Measurements from ENCODE around the gene KCNMB1.

Gene KCNMB1

DNA sequence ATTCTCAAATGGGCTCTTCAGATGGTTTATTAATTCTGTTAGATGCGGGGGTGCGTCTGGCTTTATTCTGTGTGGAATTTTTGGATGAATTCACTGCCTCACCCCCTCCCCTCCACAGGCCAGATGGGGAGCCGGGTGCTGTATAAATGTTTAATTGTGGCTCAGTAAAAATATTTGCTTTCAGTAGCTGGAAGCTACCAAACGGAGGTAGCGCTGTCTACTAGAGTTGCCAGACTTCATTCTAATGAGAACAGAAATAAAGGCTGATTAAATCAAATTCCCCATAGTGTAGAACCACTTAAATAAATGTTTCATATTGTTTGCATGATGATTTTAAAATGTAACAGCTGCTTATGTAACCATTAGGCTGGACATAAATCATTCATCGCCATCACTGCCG is 34.5 kb upstream of the KCNMB1 start:
- Mint-ChIP-seq H3K36me3 (no peaks in the 10 kb centered on the region), H3K4me1 (peaks cover 4% of the 10 kb centered on the region), H3K27ac (no peak overlapping the region), H3K4me3 (no peak overlapping the region), H3K9me3 (no peaks in the 10 kb centered on the region), H3K27me3 (peaks cover 1% of the 10 kb centered on the region)

DNA sequence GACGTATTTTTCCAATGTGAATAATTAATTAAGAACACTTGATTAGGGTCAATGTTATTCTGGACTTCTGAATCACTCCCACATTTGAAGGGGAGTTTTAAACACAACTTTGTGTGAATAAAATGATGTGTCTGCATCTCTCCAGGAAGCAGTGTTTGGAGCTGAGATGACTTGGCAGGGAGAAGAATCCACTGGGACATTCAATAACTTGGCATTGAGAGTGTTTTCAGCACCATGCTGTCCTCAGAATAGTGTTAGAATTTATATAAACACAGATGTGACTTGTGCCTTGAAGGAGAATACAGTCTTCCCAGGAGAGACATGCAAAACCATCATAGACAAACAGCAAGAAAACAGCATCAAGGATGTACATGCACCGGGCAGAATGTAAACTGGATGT is 32.7 kb upstream of the KCNMB1 start:
- Mint-ChIP-seq H3K27ac (no peak overlapping the region), H3K9me3 (no peaks in the 10 kb centered on the region), H3K4me3 (no peak overlapping the region), H3K4me1 (peaks cover 21% of the 10 kb centered on the region), H3K27me3 (no peaks in the 10 kb centered on the region), H3K36me3 (no peaks in the 10 kb centered on the region)

DNA sequence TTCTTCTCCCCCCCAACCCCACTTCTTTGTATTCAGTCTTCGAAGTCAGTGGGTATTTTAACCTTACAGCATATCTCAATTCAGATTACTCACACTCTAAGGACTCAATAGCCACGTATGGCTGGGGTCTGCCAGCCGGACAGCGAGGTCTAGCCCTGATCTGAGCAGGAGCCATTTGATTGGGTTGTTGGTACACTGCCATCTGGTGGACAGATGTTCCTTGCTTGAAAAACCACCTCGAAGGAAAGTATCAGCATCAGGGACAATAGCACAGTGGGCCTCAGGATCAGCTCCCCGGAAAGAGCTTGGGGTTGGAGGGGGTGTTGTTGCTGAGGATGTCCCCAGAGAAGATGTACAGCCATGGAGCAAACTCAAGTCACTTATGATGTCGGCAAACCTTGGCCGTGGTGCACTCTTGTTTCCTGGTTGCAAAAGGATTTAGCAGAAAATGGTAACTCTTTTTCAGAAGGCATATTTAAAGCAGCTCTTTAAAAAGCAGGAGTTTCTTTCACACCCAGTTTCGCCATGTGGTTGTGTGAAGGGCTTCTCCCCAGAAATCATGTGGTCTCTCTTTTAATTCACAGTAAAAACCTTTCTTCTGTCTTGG is 31.7 kb upstream of the KCNMB1 start:
- no peak overlapping the region for H3K4me3 Mint-ChIP-seq
- no peaks in the 10 kb centered on the region for H3K36me3 Mint-ChIP-seq
- H3K27me3 Mint-ChIP-seq, result no peaks in the 10 kb centered on the region
- peaks cover 29% of the 10 kb centered on the region for H3K4me1 Mint-ChIP-seq
- no peaks in the 10 kb centered on the region for H3K9me3 Mint-ChIP-seq
- no peak overlapping the region for H3K27ac Mint-ChIP-seq

DNA sequence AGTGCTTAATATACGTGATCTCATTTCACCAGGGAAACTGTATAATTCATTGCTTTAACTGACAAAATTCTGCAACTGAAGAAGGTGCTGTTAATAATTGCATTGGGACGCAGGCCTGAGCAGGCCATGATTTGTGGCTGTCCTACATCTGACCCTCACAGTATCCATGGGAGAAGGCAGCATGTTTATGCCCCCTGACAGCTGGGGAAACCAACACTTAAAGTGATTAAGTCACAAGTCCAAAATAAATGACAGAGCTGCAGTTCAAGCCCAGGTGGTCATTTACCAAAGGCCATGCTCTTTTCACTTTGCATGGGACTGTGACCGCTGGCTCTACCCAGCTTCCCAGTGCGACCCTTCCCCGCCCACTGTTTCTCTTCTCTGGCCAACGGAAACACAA is 30.5 kb upstream of the KCNMB1 start:
- Mint-ChIP-seq H3K27ac (no peak overlapping the region), H3K27me3 (no peaks in the 10 kb centered on the region), H3K36me3 (no peaks in the 10 kb centered on the region), H3K9me3 (no peaks in the 10 kb centered on the region), H3K4me1 (peaks cover 39% of the 10 kb centered on the region), H3K4me3 (no peak overlapping the region)

DNA sequence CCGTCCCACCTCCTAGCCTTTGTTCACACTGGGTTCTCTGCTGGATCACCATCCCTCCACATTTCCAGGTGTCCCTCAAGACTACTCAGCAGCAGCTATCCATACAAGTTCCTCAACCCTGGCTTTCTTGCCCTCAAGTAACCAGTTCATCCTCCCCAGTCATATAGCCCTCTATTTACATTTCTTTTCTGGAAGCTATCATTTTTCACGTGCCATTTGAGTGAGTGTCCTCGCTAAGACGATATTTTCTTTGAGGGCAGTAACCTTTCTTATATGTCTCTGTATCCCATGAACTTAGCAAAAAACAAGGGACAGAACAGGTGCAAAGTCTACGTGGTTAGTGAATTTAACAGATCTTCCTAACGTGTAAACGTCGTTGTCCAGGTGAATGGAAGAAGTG is 29.6 kb upstream of the KCNMB1 start:
- no peaks in the 10 kb centered on the region for H3K9me3 Mint-ChIP-seq
- H3K27me3 Mint-ChIP-seq, result no peaks in the 10 kb centered on the region
- H3K27ac Mint-ChIP-seq, result no peak overlapping the region
- H3K4me3 Mint-ChIP-seq, result no peak overlapping the region
- H3K36me3 Mint-ChIP-seq, result no peaks in the 10 kb centered on the region
- peaks cover 39% of the 10 kb centered on the region for H3K4me1 Mint-ChIP-seq

DNA sequence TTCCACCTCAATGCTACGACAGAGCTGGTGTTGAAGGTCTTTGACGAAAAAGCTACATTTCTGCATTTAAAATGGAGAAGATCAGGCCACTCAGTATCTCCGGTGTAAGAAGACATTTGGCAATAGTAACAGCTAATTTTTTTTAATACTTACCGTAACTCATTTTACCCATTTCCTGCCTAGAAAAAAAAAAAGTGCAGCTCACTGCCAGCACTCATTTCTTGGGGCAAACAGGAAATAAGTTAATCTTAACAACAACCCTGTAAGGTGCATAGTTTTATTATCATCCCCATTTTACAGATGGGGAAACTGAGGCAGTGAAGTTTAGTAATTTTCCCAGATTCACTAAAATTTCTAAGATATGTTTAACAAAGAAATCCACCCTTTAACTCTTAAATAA is 27.4 kb upstream of the KCNMB1 start:
- Mint-ChIP-seq H3K27ac (peak overlapping the region; percentile 46), H3K4me1 (peaks cover 39% of the 10 kb centered on the region)

DNA sequence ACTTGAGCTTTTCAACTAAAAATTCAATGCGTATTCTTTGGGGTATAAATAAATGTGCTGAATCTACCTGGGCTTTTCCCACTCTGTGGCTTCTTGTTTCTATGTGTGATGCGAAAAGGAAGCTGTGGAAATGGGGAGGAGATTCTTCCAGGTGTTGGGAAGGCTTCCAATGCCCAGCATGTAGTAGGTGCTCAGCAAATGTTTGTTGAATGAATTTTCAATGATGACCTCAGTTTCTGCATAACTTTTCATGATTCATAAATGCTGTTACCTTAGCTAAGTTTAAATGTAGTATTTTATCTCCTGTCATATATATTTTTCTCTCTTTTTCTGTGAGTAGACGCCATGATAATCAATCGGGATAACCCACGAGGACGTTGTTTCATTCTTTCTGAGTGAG is 25.6 kb upstream of the KCNMB1 start:
- Mint-ChIP-seq H3K4me3 (no peak overlapping the region), H3K27me3 (no peaks in the 10 kb centered on the region), H3K27ac (peak overlapping the region; percentile 75), H3K36me3 (no peaks in the 10 kb centered on the region), H3K4me1 (peaks cover 36% of the 10 kb centered on the region), H3K9me3 (no peaks in the 10 kb centered on the region)

More for the DNA sequence above, 27.4 kb upstream of the KCNMB1 start:
- Mint-ChIP-seq H3K4me3 (no peak overlapping the region), H3K9me3 (no peaks in the 10 kb centered on the region), H3K27me3 (no peaks in the 10 kb centered on the region), H3K36me3 (no peaks in the 10 kb centered on the region)

DNA sequence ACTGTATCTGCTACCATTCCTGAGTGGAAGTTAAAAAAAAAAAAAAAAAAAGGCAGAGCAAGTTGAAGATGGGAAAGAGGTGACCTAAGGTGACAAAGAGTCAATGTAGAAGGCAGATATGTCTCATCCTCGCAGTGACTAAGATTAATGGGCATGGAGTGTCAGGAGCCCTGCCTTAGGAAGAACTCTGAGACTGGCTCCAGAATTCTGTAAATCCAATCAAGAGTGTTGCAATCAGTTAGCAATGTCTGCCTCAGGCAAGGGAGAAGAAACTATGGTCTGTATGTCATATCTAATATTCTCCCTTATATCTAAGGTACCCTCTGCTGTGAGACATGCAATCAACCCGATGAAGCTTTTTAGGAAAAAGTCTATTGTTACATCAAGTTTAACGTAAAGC is 24.7 kb upstream of the KCNMB1 start:
- H3K36me3 Mint-ChIP-seq, result no peaks in the 10 kb centered on the region
- H3K4me1 Mint-ChIP-seq, result peaks cover 36% of the 10 kb centered on the region
- H3K27ac Mint-ChIP-seq, result no peak overlapping the region
- H3K27me3 Mint-ChIP-seq, result no peaks in the 10 kb centered on the region
- H3K4me3 Mint-ChIP-seq, result no peak overlapping the region
- H3K9me3 Mint-ChIP-seq, result no peaks in the 10 kb centered on the region

DNA sequence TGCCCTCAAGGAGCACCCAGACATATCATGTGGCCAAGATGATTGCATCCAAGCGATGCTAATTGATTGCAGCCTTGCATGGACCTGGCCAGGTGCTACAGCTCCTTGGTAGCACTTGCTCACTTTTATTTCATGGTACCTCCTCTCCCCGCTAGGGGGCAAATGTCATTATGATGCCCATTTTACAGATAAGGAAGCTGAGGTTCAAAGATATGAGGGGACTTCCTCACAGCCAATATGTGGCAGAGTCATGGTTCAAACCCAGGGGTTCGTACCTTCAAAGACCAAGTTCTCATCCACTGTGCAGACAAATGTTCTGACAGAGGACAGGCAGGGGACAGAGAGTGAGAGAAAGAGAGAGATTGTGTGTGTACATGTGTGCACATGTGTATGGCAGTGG is 21.9 kb upstream of the KCNMB1 start:
- H3K27ac Mint-ChIP-seq, result no peak overlapping the region
- no peaks in the 10 kb centered on the region for H3K9me3 Mint-ChIP-seq
- no peaks in the 10 kb centered on the region for H3K36me3 Mint-ChIP-seq
- H3K4me1 Mint-ChIP-seq, result peaks cover 11% of the 10 kb centered on the region
- H3K4me3 Mint-ChIP-seq, result no peak overlapping the region
- no peaks in the 10 kb centered on the region for H3K27me3 Mint-ChIP-seq

DNA sequence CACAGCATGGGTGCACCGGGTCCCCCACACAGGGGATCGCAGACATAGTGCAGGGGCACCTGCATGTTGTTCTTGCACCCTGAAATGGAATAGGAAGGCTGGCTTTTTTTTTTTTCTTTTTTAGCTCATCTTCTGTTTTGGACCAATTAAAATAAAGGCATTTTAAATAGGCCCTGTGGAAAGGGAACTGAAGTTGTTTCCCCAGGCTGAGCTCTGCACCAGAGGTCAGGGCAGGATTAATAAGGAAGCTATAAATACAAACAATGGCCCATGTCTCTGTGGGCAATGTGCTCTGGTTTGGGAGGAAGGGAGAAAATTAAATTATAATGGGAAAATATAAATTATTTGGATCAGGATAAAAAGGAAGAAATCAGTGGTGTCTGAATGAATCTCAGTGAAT is 21.2 kb upstream of the KCNMB1 start:
- Mint-ChIP-seq H3K27ac (no peak overlapping the region), H3K27me3 (no peaks in the 10 kb centered on the region)

DNA sequence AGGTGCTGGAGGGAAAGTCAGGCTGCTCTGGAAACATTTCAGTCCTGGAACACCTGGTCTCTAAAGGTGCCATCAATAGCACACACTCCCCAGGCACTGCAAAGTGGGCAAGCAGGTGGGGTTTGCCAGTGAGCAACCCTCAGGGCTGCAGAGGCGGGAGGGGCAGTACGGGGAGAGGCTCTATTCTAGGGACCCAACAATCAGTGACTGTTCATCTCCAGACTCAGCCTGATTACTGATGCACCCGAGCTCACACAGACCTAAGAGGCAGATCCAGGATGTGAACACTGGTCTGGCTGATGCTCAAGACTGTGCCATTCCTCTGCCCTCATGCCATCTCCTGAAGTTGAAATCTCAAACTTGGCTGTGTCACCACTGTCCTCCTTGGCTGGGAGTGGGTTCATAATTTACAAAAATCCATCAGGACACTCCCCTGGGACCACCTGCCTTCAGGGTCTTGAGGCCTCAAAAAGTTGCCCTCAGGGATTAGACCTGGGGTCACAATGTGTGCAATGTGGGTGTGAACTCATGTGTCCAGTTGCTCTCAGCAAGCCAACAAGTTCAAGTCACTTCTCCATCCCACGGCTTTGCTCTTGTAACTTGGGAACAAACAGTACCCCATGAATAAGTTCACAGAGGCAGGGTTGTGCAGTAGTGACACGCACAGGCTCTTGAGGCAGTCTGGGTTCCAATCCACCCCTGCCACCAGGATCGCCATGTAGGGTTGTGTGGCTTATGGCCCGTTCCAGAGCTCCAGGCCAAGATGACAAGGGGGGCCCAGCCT is 19.9 kb upstream of the KCNMB1 start:
- Mint-ChIP-seq H3K27ac (no peak overlapping the region), H3K9me3 (no peaks in the 10 kb centered on the region), H3K4me1 (no peaks in the 10 kb centered on the region), H3K36me3 (no peaks in the 10 kb centered on the region), H3K27me3 (no peaks in the 10 kb centered on the region), H3K4me3 (no peak overlapping the region)

More for the DNA sequence above, 21.2 kb upstream of the KCNMB1 start:
- Mint-ChIP-seq H3K9me3 (no peaks in the 10 kb centered on the region), H3K4me3 (no peak overlapping the region), H3K36me3 (no peaks in the 10 kb centered on the region), H3K4me1 (peaks cover 6% of the 10 kb centered on the region)

DNA sequence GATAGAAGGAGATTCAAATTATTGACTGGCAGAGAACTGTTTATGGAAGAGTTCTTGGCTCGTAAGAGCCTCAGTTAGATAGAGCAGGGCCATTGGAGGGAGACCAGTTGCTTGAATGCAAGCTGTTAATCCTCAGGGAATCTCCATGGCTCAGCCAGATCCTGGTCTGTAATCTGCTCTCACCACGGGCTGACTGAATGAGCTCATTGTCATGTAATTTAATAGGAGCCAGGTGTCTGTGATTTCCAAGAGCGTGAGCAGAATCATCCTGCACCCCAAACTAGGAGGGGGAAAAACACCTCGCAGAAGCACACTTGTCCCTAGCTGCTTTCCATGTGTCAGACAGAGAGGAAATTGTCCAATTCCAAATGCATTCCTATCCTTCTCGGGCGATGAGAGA is 19.1 kb upstream of the KCNMB1 start:
- no peaks in the 10 kb centered on the region for H3K9me3 Mint-ChIP-seq

DNA sequence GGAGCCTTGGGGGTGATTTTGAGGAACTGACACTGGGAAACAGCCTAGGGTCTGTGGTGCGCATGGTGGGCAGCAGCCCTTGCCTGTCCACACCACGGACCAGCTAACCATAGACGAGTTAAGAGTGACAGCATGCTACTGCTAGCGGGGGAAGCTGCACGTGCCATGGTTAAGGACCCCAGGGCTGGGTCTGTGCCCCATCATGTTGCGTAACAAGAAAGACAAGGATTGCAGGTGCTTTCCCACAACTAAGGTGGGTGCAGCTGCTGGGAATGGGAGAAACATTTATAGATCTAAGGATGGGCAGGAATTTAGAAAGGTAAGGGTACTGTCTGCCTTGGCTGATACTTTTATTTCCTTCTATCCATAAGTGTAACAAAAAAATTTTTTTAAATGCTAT is 17.9 kb upstream of the KCNMB1 start:
- Mint-ChIP-seq H3K4me3 (no peak overlapping the region), H3K4me1 (no peaks in the 10 kb centered on the region), H3K27ac (no peak overlapping the region), H3K36me3 (no peaks in the 10 kb centered on the region), H3K9me3 (no peaks in the 10 kb centered on the region), H3K27me3 (no peaks in the 10 kb centered on the region)

More for the DNA sequence above, 19.1 kb upstream of the KCNMB1 start:
- Mint-ChIP-seq H3K4me1 (no peaks in the 10 kb centered on the region), H3K36me3 (no peaks in the 10 kb centered on the region), H3K27me3 (no peaks in the 10 kb centered on the region), H3K4me3 (no peak overlapping the region), H3K27ac (no peak overlapping the region)

DNA sequence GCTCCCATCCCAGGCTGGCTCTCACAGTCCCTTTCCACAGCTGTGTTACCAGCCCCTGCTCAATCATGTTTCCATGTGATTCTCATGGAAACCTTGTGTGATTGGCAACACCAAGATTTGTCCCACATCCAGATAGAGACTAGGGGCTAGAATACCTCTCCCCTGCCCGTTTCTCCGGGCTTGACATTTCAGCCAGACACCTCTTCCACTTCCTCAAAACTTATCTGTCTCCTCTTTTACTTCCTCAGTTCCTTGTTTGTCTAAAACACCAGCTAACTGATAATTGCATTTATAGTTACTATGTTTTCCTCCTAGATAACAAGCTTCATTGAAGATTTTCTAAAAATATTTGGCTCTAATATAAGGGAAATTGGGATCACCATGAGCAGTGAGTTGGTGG is 16.6 kb upstream of the KCNMB1 start:
- no peaks in the 10 kb centered on the region for H3K36me3 Mint-ChIP-seq
- no peak overlapping the region for H3K4me3 Mint-ChIP-seq
- H3K4me1 Mint-ChIP-seq, result no peaks in the 10 kb centered on the region
- H3K9me3 Mint-ChIP-seq, result no peaks in the 10 kb centered on the region
- H3K27ac Mint-ChIP-seq, result no peak overlapping the region
- H3K27me3 Mint-ChIP-seq, result no peaks in the 10 kb centered on the region

DNA sequence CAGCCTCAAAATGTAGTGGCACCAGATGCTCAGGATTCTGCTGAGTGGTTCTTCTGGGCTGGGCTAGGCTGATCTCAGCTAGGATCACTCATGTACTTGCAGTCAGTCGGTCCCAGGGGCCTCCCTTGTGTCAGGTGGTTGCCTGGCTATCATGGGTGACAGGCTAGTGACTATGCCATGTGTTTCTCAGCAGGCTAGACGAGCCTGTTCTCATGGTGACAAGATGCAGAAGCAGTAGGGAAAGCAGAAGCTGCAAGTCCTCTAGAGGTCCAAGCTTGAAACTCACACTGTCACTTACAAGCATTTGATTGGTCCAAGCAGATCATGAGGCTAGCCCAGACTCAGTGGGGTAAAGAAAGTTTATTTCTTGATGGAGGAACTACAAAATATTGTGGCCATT is 15.2 kb upstream of the KCNMB1 start:
- Mint-ChIP-seq H3K4me3 (no peak overlapping the region), H3K27ac (no peak overlapping the region), H3K36me3 (no peaks in the 10 kb centered on the region), H3K9me3 (no peaks in the 10 kb centered on the region), H3K4me1 (no peaks in the 10 kb centered on the region), H3K27me3 (no peaks in the 10 kb centered on the region)

DNA sequence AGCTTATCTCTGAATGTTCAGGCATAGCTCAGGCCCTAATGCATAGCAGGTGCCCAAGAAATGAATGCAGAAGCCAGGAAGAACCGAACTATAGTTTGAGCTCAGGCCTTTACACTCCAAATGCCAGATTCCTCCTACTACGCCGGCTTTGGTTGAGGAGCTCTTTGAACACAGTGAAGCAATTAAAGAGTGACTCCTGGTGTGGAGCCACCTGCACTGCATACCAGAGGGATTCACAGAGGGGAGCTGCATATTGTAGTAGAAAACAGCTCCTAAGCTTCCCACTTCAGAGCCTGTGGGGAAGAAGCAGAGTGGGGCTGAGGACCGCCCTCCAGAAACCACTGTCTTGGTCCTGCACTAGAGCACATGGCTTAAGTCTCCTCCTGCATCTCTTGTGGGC is 14.5 kb upstream of the KCNMB1 start:
- Mint-ChIP-seq H3K4me1 (no peaks in the 10 kb centered on the region), H3K9me3 (no peaks in the 10 kb centered on the region), H3K27ac (no peak overlapping the region), H3K4me3 (no peak overlapping the region), H3K27me3 (no peaks in the 10 kb centered on the region), H3K36me3 (no peaks in the 10 kb centered on the region)

DNA sequence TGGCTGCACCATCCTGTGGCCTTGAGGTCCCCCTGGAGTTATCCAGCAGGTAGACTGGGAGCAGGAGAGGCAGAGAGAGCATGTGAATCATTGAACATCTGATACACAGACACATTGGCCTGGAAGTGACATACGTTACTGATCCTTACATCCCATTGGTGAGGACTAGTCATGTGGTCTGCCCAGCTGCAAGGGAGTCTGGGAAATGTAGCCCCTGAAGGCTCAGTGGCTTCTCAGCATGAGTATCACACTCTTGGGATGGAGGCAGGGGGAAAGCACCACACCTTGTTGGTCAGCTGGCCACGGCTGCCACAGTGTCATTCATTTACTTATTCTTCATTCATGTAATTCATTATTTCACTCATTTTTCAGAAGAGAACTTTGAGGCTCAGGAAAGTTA is 13.3 kb upstream of the KCNMB1 start:
- Mint-ChIP-seq H3K27ac (no peak overlapping the region), H3K4me3 (no peak overlapping the region), H3K9me3 (no peaks in the 10 kb centered on the region), H3K27me3 (no peaks in the 10 kb centered on the region), H3K4me1 (no peaks in the 10 kb centered on the region), H3K36me3 (no peaks in the 10 kb centered on the region)

All from activated naive CD4-positive, alpha-beta T cell treated with anti-CD3 and anti-CD28 coated beads, Interleukin-2, amount 50 U/mL, for 24 hours (primary cell).